HEK293 (cell line): ENCODE measurements around the gene MYO1B.

Experiments
- CTCF ChIA-PET: fragments of 350-600 bp; formaldehyde crosslinking; extraction: SDS; loops from one replicate; lab custom pipeline; 2021; ENCODE audit warnings: antibody characterized with exemption; lab: Yijun Ruan, JAX
- POLR2A ChIA-PET: fragments of 300-600 bp; formaldehyde crosslinking; extraction: SDS; loops from one replicate; lab custom pipeline; 2020; ENCODE audit warnings: antibody characterized with exemption, inconsistent platforms; lab: Yijun Ruan, JAX
- H3K27ac ChIP-seq: fragments of 200-500 bp; sonication (Bioruptor generic); 2 replicates; pipeline ENCODE4 v1.5.1; 2014; ENCODE audit warnings: low read depth, low read length, control low read depth, inconsistent platforms; ENCODE audit errors: extremely low read depth
- H3K36me3 ChIP-seq, 2 experiments: fragments of 200-500 bp in 1 of 2; sonication (Bioruptor generic) in 1 of 2; 1 replicate in 1 of 2; 2 replicates in 1 of 2; pipeline ENCODE4 v1.5.1; 2014 to 2017; ENCODE audit warnings: inconsistent platforms in 2 of 2, low read length in 2 of 2; ENCODE audit not compliant: control insufficient read depth in 2 of 2, insufficient read depth in 1 of 2
- H3K4me1 ChIP-seq: fragments of 200-500 bp; sonication (Bioruptor generic); 2 replicates; pipeline ENCODE4 v1.5.1; 2014; ENCODE audit warnings: mild to moderate bottlenecking, low read length, inconsistent platforms; ENCODE audit not compliant: control insufficient read depth, insufficient read depth
- H3K4me3 ChIP-seq: 2 replicates; pipeline ENCODE4 v1.5.1; 2011; ENCODE audit warnings: low read depth, mild to moderate bottlenecking, control low read depth, low read length, moderate library complexity
- H3K9me3 ChIP-seq: fragments of 200-500 bp; sonication (Bioruptor generic); 2 replicates; pipeline ENCODE4 v1.5.1; 2014; ENCODE audit warnings: low read depth, low read length, inconsistent platforms; ENCODE audit not compliant: control insufficient read depth, insufficient read depth
- GFI1B ChIP-seq: fragments of 450-650 bp; formaldehyde crosslinking; IDR thresholded peaks from 2 replicates; pipeline ENCODE4 v1.5.1; 2016; ENCODE audit warnings: missing biosample characterization, missing genetic modification characterization
- GLI2 ChIP-seq: fragments of 450-650 bp; formaldehyde crosslinking; IDR thresholded peaks from 2 replicates; pipeline ENCODE4; 2017; ENCODE audit warnings: missing biosample characterization, missing genetic modification characterization, low read depth, borderline replicate concordance
- HOXD13 ChIP-seq: sonication (generic); formaldehyde crosslinking; IDR thresholded peaks from 2 replicates; pipeline ENCODE4 v1.8.0; 2022; ENCODE audit warnings: missing genetic modification reagents, borderline replicate concordance
- INSM2 ChIP-seq: fragments of 450-650 bp; formaldehyde crosslinking; IDR thresholded peaks from 2 replicates; pipeline ENCODE4 v1.5.1; 2016; ENCODE audit warnings: missing biosample characterization, missing genetic modification characterization
- KLF1 ChIP-seq: fragments of 450-650 bp; formaldehyde crosslinking; IDR thresholded peaks from 2 replicates; pipeline ENCODE4 v1.5.1; 2016; ENCODE audit warnings: missing biosample characterization, missing genetic modification characterization
- PRDM1 ChIP-seq: fragments of 450-650 bp; formaldehyde crosslinking; IDR thresholded peaks from 2 replicates; pipeline ENCODE4; 2016; ENCODE audit warnings: missing biosample characterization, missing genetic modification characterization
- SP3 ChIP-seq: fragments of 450-650 bp; formaldehyde crosslinking; IDR thresholded peaks from 2 replicates; pipeline ENCODE4 v1.5.1; 2016; ENCODE audit warnings: missing biosample characterization, missing genetic modification characterization
- ZBTB17 ChIP-seq: fragments of 450-650 bp; formaldehyde crosslinking; IDR thresholded peaks from 2 replicates; pipeline ENCODE4 v1.5.1; 2016; ENCODE audit warnings: missing biosample characterization, missing genetic modification characterization
- ZBTB20 ChIP-seq: fragments of 450-650 bp; formaldehyde crosslinking; IDR thresholded peaks from 2 replicates; pipeline ENCODE4 v1.5.1; 2016; ENCODE audit warnings: missing biosample characterization, missing genetic modification characterization
- ZNF174 ChIP-seq: fragments of 450-650 bp; formaldehyde crosslinking; IDR thresholded peaks from 2 replicates; pipeline ENCODE4 v1.5.0; 2017; ENCODE audit warnings: missing biosample characterization, mild to moderate bottlenecking, missing genetic modification characterization
- ZNF175 ChIP-seq: fragments of 450-650 bp; formaldehyde crosslinking; IDR thresholded peaks from 2 replicates; pipeline ENCODE4 v1.5.1; 2016; ENCODE audit warnings: missing biosample characterization, missing genetic modification characterization
- ZNF221 ChIP-seq: fragments of 450-650 bp; formaldehyde crosslinking; IDR thresholded peaks from 2 replicates; pipeline ENCODE4 v1.5.1; 2017; ENCODE audit warnings: missing biosample characterization, missing genetic modification characterization, borderline replicate concordance
- ZNF248 ChIP-seq: fragments of 450-650 bp; formaldehyde crosslinking; IDR thresholded peaks from 2 replicates; pipeline ENCODE4 v1.5.1; 2017; ENCODE audit warnings: missing biosample characterization, missing genetic modification characterization
- ZNF280C ChIP-seq: fragments of 450-650 bp; formaldehyde crosslinking; IDR thresholded peaks from 2 replicates; pipeline ENCODE4 v1.5.1; 2016; ENCODE audit warnings: missing biosample characterization, missing genetic modification characterization
- ZNF302 ChIP-seq: fragments of 450-650 bp; formaldehyde crosslinking; IDR thresholded peaks from 2 replicates; pipeline ENCODE4 v1.5.1; 2016; ENCODE audit warnings: missing biosample characterization, missing genetic modification characterization, low read depth
- ZNF335 ChIP-seq: fragments of 450-650 bp; formaldehyde crosslinking; conservative IDR thresholded peaks from 2 replicates; pipeline ENCODE4 v1.5.1; 2016; ENCODE audit warnings: missing biosample characterization, missing genetic modification characterization
- ZNF37A ChIP-seq: fragments of 450-650 bp; IDR thresholded peaks from 2 replicates; pipeline ENCODE4 v1.5.1; 2018; ENCODE audit warnings: missing biosample characterization, missing genetic modification characterization
- ZNF391 ChIP-seq: fragments of 450-650 bp; formaldehyde crosslinking; IDR thresholded peaks from 2 replicates; pipeline ENCODE4 v1.5.1; 2016; ENCODE audit warnings: low read depth, missing biosample characterization, missing genetic modification characterization, borderline replicate concordance
- ZNF580 ChIP-seq: fragments of 450-650 bp; formaldehyde crosslinking; IDR thresholded peaks from 2 replicates; pipeline ENCODE4 v1.5.1; 2016; ENCODE audit warnings: missing biosample characterization, missing genetic modification characterization
- ZNF600 ChIP-seq: fragments of 450-650 bp; formaldehyde crosslinking; IDR thresholded peaks from 2 replicates; pipeline ENCODE4 v1.5.1; 2016; ENCODE audit warnings: missing biosample characterization, missing genetic modification characterization
- ZNF621 ChIP-seq: fragments of 450-650 bp; formaldehyde crosslinking; IDR thresholded peaks from 2 replicates; pipeline ENCODE4 v1.5.1; 2017; ENCODE audit warnings: missing biosample characterization, missing genetic modification characterization
- ZNF658 ChIP-seq: fragments of 450-650 bp; formaldehyde crosslinking; IDR thresholded peaks from 2 replicates; pipeline ENCODE4; 2016; ENCODE audit warnings: missing biosample characterization, missing genetic modification characterization
- ZNF76 ChIP-seq: fragments of 450-650 bp; formaldehyde crosslinking; IDR thresholded peaks from 2 replicates; pipeline ENCODE4; 2016; ENCODE audit warnings: low read depth, missing biosample characterization, missing genetic modification characterization, borderline replicate concordance
- ZNF785 ChIP-seq: fragments of 450-650 bp; formaldehyde crosslinking; IDR thresholded peaks from 2 replicates; pipeline ENCODE4 v1.5.1; 2016; ENCODE audit warnings: missing biosample characterization, missing genetic modification characterization

MYO1B gene

GRCh38 chr2:191333911-191334357 lies 88.7 kb downstream of the MYO1B start:
- CTCF ChIA-PET, result no interaction called here
- no peak overlapping the region for H3K4me3 ChIP-seq
- TF ChIP-seq ZNF302 (tag by site-specific recombination) (no peak), ZNF600 (no peak), ZNF621 (tag by site-specific recombination) (no peak), GLI2 (tag by site-specific recombination) (no peak), ZNF391 (tag by site-specific recombination) (no peak), ZNF280C (tag by site-specific recombination) (no peak)
- TF ChIP-seq, all 188 proteins: peak for 0
- Histone ChIP-seq H3K4me1 (no peaks in the 10 kb centered on the region), H3K27ac (no peak overlapping the region), H3K9me3 (no peaks in the 10 kb centered on the region), H3K36me3 (peaks cover 11 to 23% of the 10 kb centered on the region in 2 experiments; a peak in 2 of 3 replicates)
- POLR2A ChIA-PET, result no interaction called here

- Histone ChIP-seq H3K4me1 (no peaks in the 10 kb centered on the region), H3K9me3 (no peaks in the 10 kb centered on the region), H3K4me3 (no peak overlapping the region), H3K36me3 (peaks cover 7 to 10% of the 10 kb centered on the region in 2 experiments; a peak in 2 of 3 replicates), H3K27ac (no peak overlapping the region)
- TF ChIP-seq ZNF37A (tag by site-specific recombination) (no peak), ZNF658 (tag by site-specific recombination) (no peak), ZNF76 (tag by site-specific recombination) (no peak), SP3 (no peak), INSM2 (tag by site-specific recombination) (no peak), ZBTB17 (tag by site-specific recombination) (no peak), ZNF174 (tag by site-specific recombination) (no peak), ZNF175 (tag by site-specific recombination) (no peak), HOXD13 (CRISPR knock-in tag) (no peak), ZNF785 (tag by site-specific recombination) (no peak), KLF1 (no peak), PRDM1 (tag by site-specific recombination) (no peak), ZNF335 (tag by site-specific recombination) (no peak), ZNF248 (tag by site-specific recombination) (no peak), GFI1B (tag by site-specific recombination) (no peak), ZNF580 (tag by site-specific recombination) (no peak), ZNF221 (no peak), ZBTB20 (tag by site-specific recombination) (no peak)
- ChIA-PET POLR2A (no interaction called here), CTCF (no interaction called here)
Observed at GRCh38 chr2:191335875-191336464, 90.8 kb downstream of the MYO1B start.
